ENCODE measurements around the gene WDR7. TPM values are rescaled to one million over a fixed set of nuclear protein-coding genes. Genes with fewer than 3 reads are reported as not detected.

Gene WDR7
- total RNA-seq, 4 donors from 2014 or later = 10.3 to 17.2 (median 16.3) TPM

DNA sequence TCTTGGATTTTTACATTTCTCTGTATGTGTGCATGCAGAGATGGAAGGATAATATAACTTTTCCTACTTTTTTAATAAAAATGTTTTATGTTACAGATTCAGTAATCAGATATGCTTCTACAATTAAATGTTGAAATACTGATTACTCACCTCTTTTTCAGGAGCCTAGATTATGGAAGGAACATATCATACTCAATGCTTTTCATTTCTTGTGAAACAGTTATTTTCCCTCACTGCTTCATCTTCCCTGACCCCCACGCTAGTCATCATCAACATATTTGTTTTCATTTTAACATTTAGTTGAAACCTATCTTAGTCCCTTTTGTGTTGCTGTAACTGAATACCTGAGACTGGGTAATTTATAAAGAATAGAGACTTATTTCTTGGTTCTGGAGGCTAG lies 190.7 kb downstream of the WDR7 start:
- DNase-seq (ENCODE audit: low spot score in 2 of 2) = no peak
- intact Hi-C loops (cut with DNase I; ENCODE audit: low total_unique reads) = no loop called here
- TF ChIP-seq POLR2A (IDR thresholded peaks at IDR 0.05) = no peak
- TF ChIP-seq, protein P1, sequence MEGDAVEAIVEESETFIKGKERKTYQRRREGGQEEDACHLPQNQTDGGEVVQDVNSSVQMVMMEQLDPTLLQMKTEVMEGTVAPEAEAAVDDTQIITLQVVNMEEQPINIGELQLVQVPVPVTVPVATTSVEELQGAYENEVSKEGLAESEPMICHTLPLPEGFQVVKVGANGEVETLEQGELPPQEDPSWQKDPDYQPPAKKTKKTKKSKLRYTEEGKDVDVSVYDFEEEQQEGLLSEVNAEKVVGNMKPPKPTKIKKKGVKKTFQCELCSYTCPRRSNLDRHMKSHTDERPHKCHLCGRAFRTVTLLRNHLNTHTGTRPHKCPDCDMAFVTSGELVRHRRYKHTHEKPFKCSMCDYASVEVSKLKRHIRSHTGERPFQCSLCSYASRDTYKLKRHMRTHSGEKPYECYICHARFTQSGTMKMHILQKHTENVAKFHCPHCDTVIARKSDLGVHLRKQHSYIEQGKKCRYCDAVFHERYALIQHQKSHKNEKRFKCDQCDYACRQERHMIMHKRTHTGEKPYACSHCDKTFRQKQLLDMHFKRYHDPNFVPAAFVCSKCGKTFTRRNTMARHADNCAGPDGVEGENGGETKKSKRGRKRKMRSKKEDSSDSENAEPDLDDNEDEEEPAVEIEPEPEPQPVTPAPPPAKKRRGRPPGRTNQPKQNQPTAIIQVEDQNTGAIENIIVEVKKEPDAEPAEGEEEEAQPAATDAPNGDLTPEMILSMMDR (IDR thresholded peaks at IDR 0.05) = no peak
- 97 to 98% methylated on average over 1 of the region's 1 CpG for WGBS, 2 donors
- H3K4me3 ChIP-seq (ENCODE audit: low read depth, poor library complexity, severe bottlenecking) = no peak overlapping the region

DNA sequence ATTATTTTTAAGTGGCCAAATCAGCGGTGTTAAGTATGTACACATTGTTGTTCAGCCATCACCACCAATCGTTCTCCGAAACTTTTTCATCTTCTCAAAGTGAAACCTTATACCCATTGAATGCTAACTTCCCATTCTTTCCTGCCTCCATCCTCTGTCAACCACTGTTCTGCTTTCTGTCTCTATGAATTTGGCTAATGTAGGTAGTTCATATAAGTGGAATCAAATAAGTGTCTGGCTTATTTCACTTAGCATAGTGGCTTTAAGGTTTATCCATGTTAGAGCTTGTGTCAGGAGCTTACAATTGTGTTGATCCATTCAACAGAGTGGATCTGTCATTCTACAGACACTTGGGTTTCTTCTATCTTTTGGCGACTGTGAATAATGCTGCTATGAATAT lies 192.1 kb downstream of the WDR7 start:
- no peak overlapping the region for H3K4me3 ChIP-seq (ENCODE audit: low read depth, poor library complexity, severe bottlenecking)
- no peak for DNase-seq (ENCODE audit: low spot score in 2 of 2)
- TF ChIP-seq, protein P1 (IDR thresholded peaks at IDR 0.05) = no peak
- TF ChIP-seq POLR2A (IDR thresholded peaks at IDR 0.05) = no peak
- WGBS, 2 donors = 95 to 97% methylated on average over 4 of the region's 4 CpGs
- intact Hi-C loops (cut with DNase I; ENCODE audit: low total_unique reads) = no loop called here

DNA sequence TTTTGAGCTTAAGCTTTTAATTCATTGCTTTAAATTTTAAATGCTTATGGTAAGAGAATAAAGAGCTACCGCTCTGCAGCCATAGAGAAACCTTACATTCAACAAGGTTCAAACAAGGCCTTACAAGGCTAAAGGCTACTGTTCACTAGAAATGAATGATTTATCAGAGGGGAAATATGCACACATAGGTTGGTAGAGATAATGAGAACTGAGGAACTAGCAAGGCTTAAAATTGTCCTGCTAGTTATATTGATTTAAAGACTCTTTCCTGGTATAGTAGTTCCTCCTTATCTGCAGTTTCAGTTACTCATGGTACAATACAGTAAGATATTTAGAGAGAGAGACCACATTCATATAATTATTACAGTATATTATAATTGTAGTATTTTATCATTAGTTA lies 193.4 kb downstream of the WDR7 start:
- H3K4me3 ChIP-seq (ENCODE audit: low read depth, poor library complexity, severe bottlenecking) = no peak overlapping the region

DNA sequence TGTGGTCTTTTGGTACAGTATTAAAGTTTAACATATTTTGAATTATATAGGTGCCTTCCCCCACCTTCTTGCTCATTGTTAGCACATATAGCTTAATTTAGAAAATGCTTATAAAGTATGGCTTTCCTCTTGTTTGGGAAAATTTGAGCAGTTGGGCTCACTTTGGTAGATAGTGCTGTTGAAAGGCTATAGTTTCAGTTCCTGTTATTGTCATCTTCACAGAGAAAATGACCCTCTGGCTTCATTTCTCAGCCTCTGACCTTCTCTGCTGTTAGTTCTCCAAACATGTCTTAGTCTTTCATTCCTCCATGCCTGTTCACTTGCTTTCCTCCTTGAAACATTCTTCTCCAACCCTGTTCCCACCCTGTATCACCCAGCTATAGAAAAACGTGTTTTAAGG lies 200.6 kb downstream of the WDR7 start:
- TF ChIP-seq, protein P1 (IDR thresholded peaks at IDR 0.05) = no peak
- no peak for TF ChIP-seq POLR2A (IDR thresholded peaks at IDR 0.05)
- no peak for DNase-seq (ENCODE audit: low spot score in 2 of 2)
- intact Hi-C loops (cut with DNase I; ENCODE audit: low total_unique reads) = no loop called here
- no peak overlapping the region for H3K4me3 ChIP-seq (ENCODE audit: low read depth, poor library complexity, severe bottlenecking)
- WGBS, 2 donors = 33 to 59% methylated on average over 1 of the region's 1 CpG

More for the DNA sequence above, 193.4 kb downstream of the WDR7 start:
- DNase-seq (ENCODE audit: low spot score in 2 of 2) = no peak
- WGBS, 2 donors = 97 to 100% methylated on average over 1 of the region's 1 CpG
- intact Hi-C loops (cut with DNase I; ENCODE audit: low total_unique reads) = no loop called here
- TF ChIP-seq, protein P1 (IDR thresholded peaks at IDR 0.05) = no peak
- no peak for TF ChIP-seq POLR2A (IDR thresholded peaks at IDR 0.05)

DNA sequence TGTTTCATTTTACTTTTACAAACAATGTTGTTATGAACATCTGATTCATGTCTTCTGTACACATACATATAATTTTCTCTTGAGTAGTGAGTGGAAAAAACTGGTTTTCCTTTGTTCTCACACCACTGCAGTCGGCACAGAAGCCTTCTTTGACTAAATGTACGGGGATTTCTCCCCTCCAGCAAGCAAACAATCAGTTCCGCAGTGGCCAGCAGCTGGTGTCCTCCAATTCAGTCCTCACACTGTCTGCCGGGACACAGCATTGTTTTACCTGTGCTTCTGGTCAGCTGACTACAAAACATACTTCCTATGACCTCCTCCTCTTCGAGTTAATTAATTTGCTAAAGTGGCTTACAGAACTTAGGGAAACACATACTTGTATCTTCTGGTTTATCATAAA lies 202.8 kb downstream of the WDR7 start:
- TF ChIP-seq, protein P1 (IDR thresholded peaks at IDR 0.05) = no peak
- no peak for TF ChIP-seq POLR2A (IDR thresholded peaks at IDR 0.05)
- no peak for DNase-seq (ENCODE audit: low spot score in 2 of 2)
- intact Hi-C loops (cut with DNase I; ENCODE audit: low total_unique reads) = no loop called here
- H3K4me3 ChIP-seq (ENCODE audit: low read depth, poor library complexity, severe bottlenecking) = no peak overlapping the region
- WGBS, 2 donors = 82 to 89% methylated on average over 5 of the region's 5 CpGs

DNA sequence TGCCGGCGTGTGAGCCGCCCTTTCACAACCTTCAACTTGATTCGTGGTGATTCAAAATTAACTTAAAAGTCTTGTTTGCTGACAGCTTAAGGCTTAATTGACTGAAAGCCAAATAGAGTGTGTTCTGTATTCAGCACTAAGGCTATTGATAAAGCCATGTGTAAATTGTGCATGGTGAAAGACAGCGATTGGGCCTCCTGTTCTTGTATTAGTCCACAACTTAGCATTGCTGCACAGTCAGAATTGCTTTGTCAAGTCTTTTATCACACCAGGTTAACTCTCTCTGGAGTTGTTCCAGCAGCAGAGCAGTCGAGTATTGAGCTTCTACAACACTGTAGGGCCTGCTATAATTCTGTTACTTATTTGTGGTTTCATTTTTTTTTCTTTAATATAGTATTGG lies 210.1 kb downstream of the WDR7 start:
- H3K4me3 ChIP-seq (ENCODE audit: low read depth, poor library complexity, severe bottlenecking) = no peak overlapping the region
- intact Hi-C loops (cut with DNase I; ENCODE audit: low total_unique reads) = no loop called here
- 72 to 74% methylated on average over 6 of the region's 6 CpGs for WGBS, 2 donors
- no peak for TF ChIP-seq POLR2A (IDR thresholded peaks at IDR 0.05)
- TF ChIP-seq, protein P1 (IDR thresholded peaks at IDR 0.05) = no peak
- DNase-seq (ENCODE audit: low spot score in 2 of 2) = no peak
